HG02970 (cell line): Measurements from ENCODE around the gene TRIM71.
"Not testable (repeated sequence)": the region's sequence is repeated elsewhere in the genome, so short reads cannot be mapped to it uniquely, and the experiment has no call there.

Experiments
- ATAC-seq: cut with Tn5 transposase; IDR thresholded peaks from one replicate; pipeline ENCODE4 v1.9.1; 2021; ENCODE audit warnings: mild to moderate bottlenecking, moderate library complexity, moderate number of reproducible peaks; ENCODE audit not compliant: unreplicated experiment, low FRiP score

TRIM71 gene

GRCh38 chr3:32885283-32885901, 67.6 kb downstream of the TRIM71 start:
- no peak for ATAC-seq

- ATAC-seq: no peak
These were observed 68.5 kb downstream of the TRIM71 start for GRCh38 chr3:32886296-32886695.

GRCh38 chr3:32886911-32887310, 69.1 kb downstream of the TRIM71 start:
- no peak for ATAC-seq

- no peak for ATAC-seq
These were observed 70.9 kb downstream of the TRIM71 start for GRCh38 chr3:32888739-32889138.

GRCh38 chr3:32890420-32891276, 72.9 kb downstream of the TRIM71 start:
- ATAC-seq: no peak

- ATAC-seq: no peak
These were observed 73.6 kb downstream of the TRIM71 start for GRCh38 chr3:32891365-32891764.

GRCh38 chr3:32892625-32893598, 75.1 kb downstream of the TRIM71 start:
- no peak for ATAC-seq

GRCh38 chr3:32894977-32895376, 77.2 kb downstream of the TRIM71 start:
- ATAC-seq: no peak

- ATAC-seq: no peak
These were observed 77.9 kb downstream of the TRIM71 start for GRCh38 chr3:32895701-32896100.

- ATAC-seq: no peak
These were observed 78.3 kb downstream of the TRIM71 start for GRCh38 chr3:32896143-32896542.

- no peak for ATAC-seq
These were observed 79.3 kb downstream of the TRIM71 start for GRCh38 chr3:32897001-32897601.

GRCh38 chr3:32897981-32898623, 80.3 kb downstream of the TRIM71 start:
- no peak for ATAC-seq

GRCh38 chr3:32899265-32899664, 81.5 kb downstream of the TRIM71 start:
- ATAC-seq: no peak

- ATAC-seq: no peak
These were observed 83.5 kb downstream of the TRIM71 start for GRCh38 chr3:32901005-32901932.

- ATAC-seq: not testable (repeated sequence)
These were observed 85.1 kb downstream of the TRIM71 start for GRCh38 chr3:32902887-32903371.

- ATAC-seq: no peak
These were observed 86.2 kb downstream of the TRIM71 start for GRCh38 chr3:32903953-32904352.

GRCh38 chr3:32909999-32910398, 92.2 kb downstream of the TRIM71 start:
- no peak for ATAC-seq

- ATAC-seq: no peak
These were observed 93.2 kb downstream of the TRIM71 start for GRCh38 chr3:32910954-32911353.

- no peak for ATAC-seq
These were observed 94.2 kb downstream of the TRIM71 start for GRCh38 chr3:32912046-32912445.
